BLaER1 (cell line): ENCODE data around the gene IFNAR1.

Experiments used
- H3K27ac ChIP-seq: shearing (Covaris generic); formaldehyde crosslinking; 2 replicates; pipeline ENCODE4 v1.8.1; 2022
- H3K27me3 ChIP-seq: shearing (Covaris generic); formaldehyde crosslinking; 2 replicates; pipeline ENCODE4 v1.8.1; 2022
- H3K36me3 ChIP-seq: shearing (Covaris generic); formaldehyde crosslinking; 2 replicates; pipeline ENCODE4 v1.8.1; 2022
- H3K4me1 ChIP-seq: shearing (Covaris generic); formaldehyde crosslinking; 2 replicates; pipeline ENCODE4 v1.8.1; 2022
- H3K4me2 ChIP-seq: shearing (Covaris generic); formaldehyde crosslinking; 2 replicates; pipeline ENCODE4 v1.8.1; 2022
- H3K4me3 ChIP-seq: shearing (Covaris generic); formaldehyde crosslinking; 2 replicates; pipeline ENCODE4 v1.8.1; 2022
- H3K9ac ChIP-seq: shearing (Covaris generic); formaldehyde crosslinking; 2 replicates; pipeline ENCODE4 v1.8.1; 2022
- H3K9me3 ChIP-seq: shearing (Covaris generic); formaldehyde crosslinking; 2 replicates; pipeline ENCODE4 v1.8.1; 2022
- H4K20me1 ChIP-seq: shearing (Covaris generic); formaldehyde crosslinking; 2 replicates; pipeline ENCODE4 v1.8.1; 2022
- Cebpa-rat ChIP-seq: shearing (Covaris generic); IDR thresholded peaks from 2 replicates; pipeline ENCODE4 v1.8.1; 2022

The IFNAR1 gene

GRCh38 chr21:33403786-33404585, 79.2 kb downstream of the IFNAR1 start:
- H3K4me3 ChIP-seq = peak overlapping the region; percentile 97
- peak overlapping the region; percentile 93 for H3K27ac ChIP-seq
- peak overlapping the region; percentile 82 for H3K4me2 ChIP-seq
- H3K9ac ChIP-seq = peak overlapping the region; percentile 89
- H3K27me3 ChIP-seq = no peaks in the 10 kb centered on the region
- H3K9me3 ChIP-seq = no peaks in the 10 kb centered on the region
- peaks cover 64% of the 10 kb centered on the region for H3K4me1 ChIP-seq
- 0 out of 2 replicates have a peak, but pooled peaks cover 4% of the 10 kb centered on the region for H3K36me3 ChIP-seq
- peaks cover 49% of the 10 kb centered on the region for H4K20me1 ChIP-seq
- no peak for TF ChIP-seq Cebpa-rat

- Histone ChIP-seq H3K9me3 (no peaks in the 10 kb centered on the region), H3K4me2 (no peak overlapping the region), H3K27ac (no peak overlapping the region), H3K27me3 (no peaks in the 10 kb centered on the region), H3K4me3 (no peak overlapping the region), H3K9ac (no peak overlapping the region), H4K20me1 (peaks cover 74% of the 10 kb centered on the region), H3K36me3 (peaks cover 16% of the 10 kb centered on the region), H3K4me1 (peaks cover 45% of the 10 kb centered on the region)
- no peak for TF ChIP-seq Cebpa-rat
Observed at GRCh38 chr21:33406493-33406892, 81.7 kb downstream of the IFNAR1 start.
